Measurements from ENCODE around the gene ZNF473. TPM values are rescaled to one million over a fixed set of nuclear protein-coding genes. Genes with fewer than 3 reads are reported as not detected.
A peak's percentile ranks its signal among the peaks of the same experiment; 100 is the strongest.

ZNF473 gene
- total and polyA plus RNA-seq, 2 donors (not counting 1 experiment from before 2014, with no cell fraction given): 5.5 to 9.8 TPM

DNA sequence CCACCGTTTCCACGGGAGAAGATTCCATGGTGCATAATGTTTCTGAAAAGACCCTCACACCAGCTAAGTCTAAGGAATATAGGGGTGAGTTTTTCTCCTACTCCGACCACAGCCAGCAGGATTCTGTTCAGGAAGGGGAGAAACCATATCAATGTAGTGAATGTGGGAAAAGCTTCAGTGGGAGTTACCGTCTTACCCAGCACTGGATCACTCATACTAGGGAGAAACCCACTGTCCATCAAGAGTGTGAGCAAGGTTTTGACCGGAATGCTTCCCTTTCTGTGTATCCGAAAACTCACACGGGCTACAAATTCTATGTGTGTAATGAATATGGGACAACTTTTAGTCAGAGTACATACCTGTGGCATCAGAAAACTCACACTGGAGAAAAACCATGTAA, 19.1 kb downstream of the ZNF473 start:
- CTCF ChIA-PET: no interaction called here
- POLR2A ChIA-PET: no interaction called here
- Histone ChIP-seq H3K27ac (ENCODE audit: low read length in 2 of 2) (no peak overlapping the region), H3K9ac (ENCODE audit: low read length) (no peak overlapping the region), H3K4me1 (ENCODE audit: control insufficient read depth in 2 of 2, insufficient read depth in 2 of 2, low read length in 2 of 2) (peaks cover 1 to 3% of the 10 kb centered on the region in 2 donors), H3K4me3 (ENCODE audit: control extremely low read depth in 1 of 5, extremely low read depth in 1 of 5, insufficient read depth in 1 of 5, low read depth in 2 of 5, low read length in 4 of 5) (no peak overlapping the region), H3K9me3 (ENCODE audit: control extremely low read depth in 1 of 3, control insufficient read depth in 2 of 3, insufficient read depth in 1 of 3, low read length in 2 of 3) (peaks cover 7 to 35% (median 31%) of the 10 kb centered on the region in 3 donors), H3K27me3 (replicated peaks in 1 of 4; ENCODE audit: control extremely low read depth in 1 of 4, control insufficient read depth in 3 of 4, insufficient read depth in 4 of 4, low read length in 3 of 4) (no peaks in the 10 kb centered on the region), H3K36me3 (replicated peaks in 1 of 2; ENCODE audit: control extremely low read depth in 1 of 2, control insufficient read depth in 1 of 2, extremely low read depth in 1 of 2, insufficient read depth in 2 of 2, low read length in 1 of 2) (peaks cover 3 to 62% of the 10 kb centered on the region in 2 experiments), H2AFZ (ENCODE audit: insufficient read depth, low read depth, low read length, poor library complexity, severe bottlenecking) (no peak overlapping the region), H3K4me2 (replicated peaks; ENCODE audit: low read depth, low read length, poor library complexity, severe bottlenecking) (no peak overlapping the region), H4K20me1 (ENCODE audit: control insufficient read depth, insufficient read depth, low read length, poor library complexity, severe bottlenecking) (no peaks in the 10 kb centered on the region), H3K79me2 (ENCODE audit: control insufficient read depth, insufficient read depth, low read length) (no peaks in the 10 kb centered on the region)
- Mint-ChIP-seq H3K4me3 (no peak overlapping the region), H3K27ac (no peak overlapping the region), H3K9me3 (ENCODE audit: insufficient read depth) (peaks cover 22% of the 10 kb centered on the region), H3K4me1 (peaks cover 6% of the 10 kb centered on the region), H3K27me3 (no peaks in the 10 kb centered on the region)
- intact Hi-C loops (cut with micrococcal nuclease): no loop called here
- no peak for TF ChIP-seq EZH2 (IDR thresholded peaks at IDR 0.05; ENCODE audit: borderline replicate concordance, insufficient read depth, low read depth, low read length, poor library complexity, severe bottlenecking)
- TF ChIP-seq, protein P1, sequence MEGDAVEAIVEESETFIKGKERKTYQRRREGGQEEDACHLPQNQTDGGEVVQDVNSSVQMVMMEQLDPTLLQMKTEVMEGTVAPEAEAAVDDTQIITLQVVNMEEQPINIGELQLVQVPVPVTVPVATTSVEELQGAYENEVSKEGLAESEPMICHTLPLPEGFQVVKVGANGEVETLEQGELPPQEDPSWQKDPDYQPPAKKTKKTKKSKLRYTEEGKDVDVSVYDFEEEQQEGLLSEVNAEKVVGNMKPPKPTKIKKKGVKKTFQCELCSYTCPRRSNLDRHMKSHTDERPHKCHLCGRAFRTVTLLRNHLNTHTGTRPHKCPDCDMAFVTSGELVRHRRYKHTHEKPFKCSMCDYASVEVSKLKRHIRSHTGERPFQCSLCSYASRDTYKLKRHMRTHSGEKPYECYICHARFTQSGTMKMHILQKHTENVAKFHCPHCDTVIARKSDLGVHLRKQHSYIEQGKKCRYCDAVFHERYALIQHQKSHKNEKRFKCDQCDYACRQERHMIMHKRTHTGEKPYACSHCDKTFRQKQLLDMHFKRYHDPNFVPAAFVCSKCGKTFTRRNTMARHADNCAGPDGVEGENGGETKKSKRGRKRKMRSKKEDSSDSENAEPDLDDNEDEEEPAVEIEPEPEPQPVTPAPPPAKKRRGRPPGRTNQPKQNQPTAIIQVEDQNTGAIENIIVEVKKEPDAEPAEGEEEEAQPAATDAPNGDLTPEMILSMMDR (IDR thresholded peaks at IDR 0.05): no peak
- ATAC-seq (ENCODE audit: low read depth) (no peak), DNase-seq (no peak)
- no CpG with 5 or more reads among the region's 7 CpGs for WGBS (ENCODE audit: insufficient coverage)

DNA sequence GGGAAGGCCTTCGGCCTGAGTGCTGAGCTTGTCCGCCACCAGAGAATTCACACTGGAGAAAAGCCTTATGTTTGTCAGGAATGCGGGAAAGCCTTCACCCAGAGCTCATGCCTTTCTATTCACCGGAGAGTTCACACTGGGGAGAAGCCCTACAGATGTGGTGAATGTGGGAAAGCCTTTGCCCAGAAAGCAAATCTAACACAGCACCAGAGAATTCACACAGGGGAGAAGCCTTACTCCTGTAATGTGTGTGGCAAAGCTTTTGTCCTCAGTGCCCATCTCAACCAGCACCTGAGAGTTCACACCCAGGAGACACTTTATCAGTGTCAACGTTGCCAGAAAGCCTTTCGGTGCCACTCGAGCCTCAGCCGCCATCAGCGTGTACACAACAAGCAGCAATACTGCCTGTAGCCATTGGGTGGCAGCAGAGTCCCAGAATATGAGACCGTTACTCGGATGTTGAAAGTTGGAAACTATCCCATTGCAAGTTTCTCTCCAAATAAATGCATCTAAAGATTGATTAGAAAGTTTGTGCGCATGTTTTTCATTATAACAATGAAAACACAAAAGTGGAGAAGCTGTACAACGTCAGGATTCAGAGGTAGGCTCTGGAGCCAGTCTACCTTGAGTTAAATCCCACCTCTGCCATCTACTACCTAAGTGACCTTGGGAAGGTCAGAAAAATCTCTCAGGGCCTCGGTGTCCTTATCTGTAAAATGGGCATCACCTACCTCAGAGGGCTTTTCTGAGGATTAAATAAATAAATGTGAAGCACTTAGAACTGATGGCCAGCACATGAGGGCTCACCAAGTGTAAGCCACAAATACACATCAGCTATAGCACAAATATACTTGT, 21.1 kb downstream of the ZNF473 start:
- no peak overlapping the region for H3K4me3 Mint-ChIP-seq
- H3K4me2 ChIP-seq (replicated peaks; ENCODE audit: low read depth, low read length, poor library complexity, severe bottlenecking): no peak overlapping the region
- H3K9me3 ChIP-seq (ENCODE audit: control extremely low read depth in 1 of 3, control insufficient read depth in 2 of 3, insufficient read depth in 1 of 3, low read length in 2 of 3): peaks cover 7 to 43% (median 31%) of the 10 kb centered on the region in 3 donors
- ATAC-seq (ENCODE audit: low read depth): no peak
- no peak for TF ChIP-seq EZH2 (IDR thresholded peaks at IDR 0.05; ENCODE audit: borderline replicate concordance, insufficient read depth, low read depth, low read length, poor library complexity, severe bottlenecking)
- TF ChIP-seq, protein P1 (IDR thresholded peaks at IDR 0.05): peak; percentile 69
- H3K4me3 ChIP-seq (ENCODE audit: control extremely low read depth in 1 of 5, extremely low read depth in 1 of 5, insufficient read depth in 1 of 5, low read depth in 2 of 5, low read length in 4 of 5): no peak overlapping the region
- peaks cover 5 to 17% of the 10 kb centered on the region in 2 donors for H3K4me1 ChIP-seq (ENCODE audit: control insufficient read depth in 2 of 2, insufficient read depth in 2 of 2, low read length in 2 of 2)
- peak; percentile 56 for DNase-seq
- H3K79me2 ChIP-seq (ENCODE audit: control insufficient read depth, insufficient read depth, low read length): no peaks in the 10 kb centered on the region
- CTCF ChIA-PET: interaction anchor here (0.5 to 0.9 kb wide), 4 partner anchors 10 to 109 kb away, joined by 3 to 4 read pairs (median 3); no protein-coding TSS in a partner anchor
- H2AFZ ChIP-seq (ENCODE audit: insufficient read depth, low read depth, low read length, poor library complexity, severe bottlenecking): no peak overlapping the region
- peaks cover 18% of the 10 kb centered on the region for H3K4me1 Mint-ChIP-seq
- WGBS (ENCODE audit: insufficient coverage): 92% methylated on average over 9 of the region's 14 CpGs
- H3K27me3 Mint-ChIP-seq: peaks cover 5% of the 10 kb centered on the region
- no peak overlapping the region for H3K27ac Mint-ChIP-seq
- POLR2A ChIA-PET: no interaction called here
- H3K27me3 ChIP-seq (replicated peaks in 1 of 4; ENCODE audit: control extremely low read depth in 1 of 4, control insufficient read depth in 3 of 4, insufficient read depth in 4 of 4, low read length in 3 of 4): peaks cover 0 to 6% (median 0%) of the 10 kb centered on the region in 4 experiments
- H3K36me3 ChIP-seq (replicated peaks in 1 of 2; ENCODE audit: control extremely low read depth in 1 of 2, control insufficient read depth in 1 of 2, extremely low read depth in 1 of 2, insufficient read depth in 2 of 2, low read length in 1 of 2): peaks cover 3 to 43% of the 10 kb centered on the region in 2 experiments
- H3K27ac ChIP-seq (ENCODE audit: low read length in 2 of 2): no peak overlapping the region
- intact Hi-C loops (cut with micrococcal nuclease): no loop called here
- H3K9ac ChIP-seq (ENCODE audit: low read length): no peak overlapping the region
- H4K20me1 ChIP-seq (ENCODE audit: control insufficient read depth, insufficient read depth, low read length, poor library complexity, severe bottlenecking): no peaks in the 10 kb centered on the region
- peaks cover 22% of the 10 kb centered on the region for H3K9me3 Mint-ChIP-seq (ENCODE audit: insufficient read depth)

Data from B cell (primary cell).